ENCODE measurements around the gene DCDC2. TPM values are rescaled to one million over a fixed set of nuclear protein-coding genes. Genes with fewer than 3 reads are reported as not detected.

The DCDC2 gene
- total RNA-seq, 1 experiment from 2014 or later, result 5.6 TPM

- intact Hi-C loops (cut with micrococcal nuclease; ENCODE audit: unreplicated experiment), result no loop called here
- H3K4me2 ChIP-seq, result peak overlapping the region; percentile 59
- CTCF ChIA-PET, result no interaction called here
- TF ChIP-seq EZH2 (IDR thresholded peaks at IDR 0.05; ENCODE audit: low read depth) (no peak), CTCF (conservative IDR thresholded peaks at IDR 0.05) (no peak)
- no peaks in the 10 kb centered on the region for H3K27me3 ChIP-seq (ENCODE audit: insufficient read depth, low read depth)
- BruUV-seq (replicated peaks), result no TSS peak
- H4K20me1 ChIP-seq (ENCODE audit: insufficient read depth), result no peaks in the 10 kb centered on the region
- no peak overlapping the region for H2AFZ ChIP-seq
- H3K4me1 ChIP-seq (replicated peaks; ENCODE audit: insufficient read depth), result peaks cover 20% of the 10 kb centered on the region
- H3K36me3 ChIP-seq (ENCODE audit: low read depth), result no peaks in the 10 kb centered on the region
- no peaks in the 10 kb centered on the region for H3K9me2 ChIP-seq (ENCODE audit: insufficient read depth)
- peak overlapping the region; percentile 53 for H3K27ac ChIP-seq
- POLR2A ChIA-PET (ENCODE audit: unreplicated experiment), result no interaction called here
- H3K9me3 ChIP-seq (ENCODE audit: insufficient read depth, low read depth), result no peaks in the 10 kb centered on the region; the same call in 1 of the 2 replicates
- H3K79me2 ChIP-seq (ENCODE audit: low read depth), result no peaks in the 10 kb centered on the region
- H3K4me3 ChIP-seq, result no peak overlapping the region
- peaks cover 10% of the 10 kb centered on the region; the same call in 1 of the 2 replicates for H3F3A ChIP-seq (ENCODE audit: insufficient read depth, low read depth)
- DNase-seq, result peak in 1 of 2 experiments; percentile 80
These were observed 24.3 kb upstream of the DCDC2 start for GRCh38 chr6:24382220-24382540.

GRCh38 chr6:24381476-24382219, 23.8 kb upstream of the DCDC2 start:
- no TSS peak for BruUV-seq (replicated peaks)
- Histone ChIP-seq H4K20me1 (ENCODE audit: insufficient read depth) (no peaks in the 10 kb centered on the region), H3K9me3 (ENCODE audit: insufficient read depth, low read depth) (no peaks in the 10 kb centered on the region; the same call in 1 of the 2 replicates), H2AFZ (no peak overlapping the region), H3K79me2 (ENCODE audit: low read depth) (no peaks in the 10 kb centered on the region), H3K4me2 (peak overlapping the region; percentile 59), H3K9me2 (ENCODE audit: insufficient read depth) (no peaks in the 10 kb centered on the region), H3K4me3 (no peak overlapping the region), H3K27me3 (ENCODE audit: insufficient read depth, low read depth) (no peaks in the 10 kb centered on the region), H3F3A (ENCODE audit: insufficient read depth, low read depth) (peaks cover 10% of the 10 kb centered on the region; the same call in 1 of the 2 replicates), H3K4me1 (replicated peaks; ENCODE audit: insufficient read depth) (peaks cover 20% of the 10 kb centered on the region), H3K36me3 (ENCODE audit: low read depth) (no peaks in the 10 kb centered on the region), H3K27ac (peak overlapping the region; percentile 53)
- ChIA-PET CTCF (no interaction called here), POLR2A (ENCODE audit: unreplicated experiment) (no interaction called here)
- intact Hi-C loops (cut with micrococcal nuclease; ENCODE audit: unreplicated experiment), result no loop called here
- DNase-seq, result no peak
- TF ChIP-seq EZH2 (IDR thresholded peaks at IDR 0.05; ENCODE audit: low read depth) (no peak), CTCF (conservative IDR thresholded peaks at IDR 0.05) (no peak)

GRCh38 chr6:24378473-24379097, 20.7 kb upstream of the DCDC2 start:
- no peaks in the 10 kb centered on the region for H3K9me2 ChIP-seq (ENCODE audit: insufficient read depth)
- peaks cover 20% of the 10 kb centered on the region for H3K4me1 ChIP-seq (replicated peaks; ENCODE audit: insufficient read depth)
- POLR2A ChIA-PET (ENCODE audit: unreplicated experiment), result no interaction called here
- H3K36me3 ChIP-seq (ENCODE audit: low read depth), result no peaks in the 10 kb centered on the region
- BruUV-seq (replicated peaks), result no TSS peak
- DNase-seq, result no peak
- peaks cover 10% of the 10 kb centered on the region; the same call in 1 of the 2 replicates for H3F3A ChIP-seq (ENCODE audit: insufficient read depth, low read depth)
- CTCF ChIA-PET, result interaction anchor here (0.6 to 1.6 kb wide), 2 partner anchors 19 to 98 kb away, joined by 4 read pairs; no protein-coding TSS in a partner anchor
- H3K4me2 ChIP-seq, result no peak overlapping the region
- intact Hi-C loops (cut with micrococcal nuclease; ENCODE audit: unreplicated experiment), result no loop called here
- no peak overlapping the region for H3K27ac ChIP-seq
- no peaks in the 10 kb centered on the region for H3K27me3 ChIP-seq (ENCODE audit: insufficient read depth, low read depth)
- H3K4me3 ChIP-seq, result no peak overlapping the region
- no peaks in the 10 kb centered on the region; the same call in 1 of the 2 replicates for H3K9me3 ChIP-seq (ENCODE audit: insufficient read depth, low read depth)
- no peaks in the 10 kb centered on the region for H3K79me2 ChIP-seq (ENCODE audit: low read depth)
- H4K20me1 ChIP-seq (ENCODE audit: insufficient read depth), result no peaks in the 10 kb centered on the region
- TF ChIP-seq CTCF (conservative IDR thresholded peaks at IDR 0.05) (no peak), EZH2 (IDR thresholded peaks at IDR 0.05; ENCODE audit: low read depth) (no peak)
- H2AFZ ChIP-seq, result no peak overlapping the region
